Endothelial cell of umbilical vein (primary cell): ENCODE data around the gene RNF227. TPM values are rescaled to one million over a fixed set of nuclear protein-coding genes. Genes with fewer than 3 reads are reported as not detected.

Experiments
- BruUV-seq: library from RNA; stranded (reverse); fragments of 400-500 nt; replicated peaks from 2 replicates; lab custom pipeline; 2021; lab: Mats Ljungman, UMichigan
- CTCF ChIA-PET: fragments of 300-600, 350-600 bp; sonication (Branson Sonifier 250); formaldehyde crosslinking; loops from one replicate; lab custom pipeline; 2021; ENCODE audit warnings: antibody characterized with exemption, inconsistent platforms; lab: Charles Lee
- POLR2A ChIA-PET: fragments of 300-600, 350-600 bp; sonication (Branson Sonifier 250); formaldehyde crosslinking; loops from one replicate; lab custom pipeline; 2021; ENCODE audit warnings: antibody characterized with exemption, inconsistent platforms; lab: Charles Lee
- DNase-seq: peaks from one replicate; pipeline ENCODE4 v3.0.0-alpha.2; 2011; ENCODE audit warnings: low read depth, low spot score
- FAIRE-seq: peaks from 2 replicates; lab custom pipeline; 2011; peaks lifted over from hg19 to GRCh38; lab: Jason Lieb, UNC
- H2AFZ ChIP-seq: 2 replicates; pipeline ENCODE4 v1.6.0; 2012; ENCODE audit warnings: low read depth, low read length, control low read depth, inconsistent platforms
- H3K27ac ChIP-seq: 2 replicates; pipeline ENCODE4 v1.5.1; 2011; ENCODE audit warnings: low read depth, mild to moderate bottlenecking, control low read depth, low read length, moderate library complexity; ENCODE audit not compliant: insufficient read depth
- H3K27me3 ChIP-seq, 2 experiments: 2 replicates each; pipeline versions ENCODE4 v1.6.0 to v1.6.1; 2011; ENCODE audit warnings: low read length in 2 of 2, mixed read lengths in 1 of 2; ENCODE audit not compliant: control insufficient read depth in 2 of 2, insufficient read depth in 2 of 2
- H3K36me3 ChIP-seq, 2 experiments: 2 replicates in 1 of 2; 3 replicates in 1 of 2; pipeline ENCODE4 v1.5.1; 2011; ENCODE audit warnings: low read length in 2 of 2, mild to moderate bottlenecking in 1 of 2, moderate library complexity in 1 of 2; ENCODE audit not compliant: control insufficient read depth in 2 of 2, insufficient read depth in 2 of 2; ENCODE audit errors: extremely low read depth in 1 of 2
- H3K4me1 ChIP-seq: 3 replicates; pipeline ENCODE4 v1.5.1; 2011; ENCODE audit warnings: mild to moderate bottlenecking, low read length; ENCODE audit not compliant: control insufficient read depth, insufficient read depth; ENCODE audit errors: extremely low read depth
- H3K4me2 ChIP-seq: 2 replicates; pipeline ENCODE4 v1.6.1; 2011; ENCODE audit warnings: low read length, control low read depth, mixed read lengths; ENCODE audit not compliant: insufficient read depth
- H3K4me3 ChIP-seq, 3 experiments: fragments of 200-600 bp in 1 of 3; sonication (generic), shearing (Covaris generic) in 1 of 3; replicated peaks in 1 of 3; 2 replicates each; pipeline ENCODE4 v1.5.1; 2011 to 2016; ENCODE audit warnings: control low read depth in 3 of 3, low read length in 3 of 3, mild to moderate bottlenecking in 2 of 3, inconsistent platforms in 1 of 3, low read depth in 1 of 3, moderate library complexity in 1 of 3; ENCODE audit not compliant: insufficient read depth in 1 of 3
- H3K79me2 ChIP-seq: 2 replicates; pipeline ENCODE4 v1.6.0; 2012; ENCODE audit warnings: low read length, inconsistent platforms; ENCODE audit not compliant: control insufficient read depth, insufficient read depth
- H3K9ac ChIP-seq: replicated peaks from 2 replicates; pipeline ENCODE3; 2011; ENCODE audit warnings: low read length, control low read depth; ENCODE audit not compliant: insufficient read depth; ENCODE audit errors: extremely low read depth
- H3K9me1 ChIP-seq: replicated peaks from 3 replicates; pipeline ENCODE4 v1.6.0; 2011; ENCODE audit warnings: mild to moderate bottlenecking, low read length; ENCODE audit not compliant: control insufficient read depth, insufficient read depth; ENCODE audit errors: extremely low read depth
- H3K9me3 ChIP-seq: replicated peaks from 2 replicates; pipeline ENCODE4 v1.5.1; 2012; ENCODE audit warnings: low read length, inconsistent platforms; ENCODE audit not compliant: control insufficient read depth, insufficient read depth
- H4K20me1 ChIP-seq: replicated peaks from 2 replicates; pipeline ENCODE3; 2011; ENCODE audit warnings: mild to moderate bottlenecking, low read length; ENCODE audit not compliant: control insufficient read depth, insufficient read depth; ENCODE audit errors: extremely low read depth
- FOS ChIP-seq: IDR thresholded peaks from 2 replicates; pipeline ENCODE4 v1.6.1; 2011; ENCODE audit warnings: mild to moderate bottlenecking, low read length, moderate library complexity, borderline replicate concordance; ENCODE audit not compliant: insufficient read depth
- MYC ChIP-seq: IDR thresholded peaks from one replicate; pipeline ENCODE4 v1.6.1; 2011; ENCODE audit warnings: mild to moderate bottlenecking, low read depth, low read length
- POLR2AphosphoS5 ChIP-seq: IDR thresholded peaks from 2 replicates; pipeline ENCODE4 v1.6.1; 2012; ENCODE audit warnings: low read depth, mild to moderate bottlenecking, control low read depth, low read length, moderate library complexity; ENCODE audit not compliant: insufficient read depth
- dilution Hi-C: fragments of 300-500 bp; cut with MboI; formaldehyde crosslinking; loops from one replicate; pipeline ENCODE4 v1.15.0; 2019; ENCODE audit warnings: low sequenced_read_pairs; ENCODE audit not compliant: extremely low pct_ligation_motif_present
- intact Hi-C: fragments of 100-400 bp; cut with micrococcal nuclease; formaldehyde crosslinking; loops from one replicate; pipeline ENCODE4 v1.10.0; 2022
- polyA plus RNA-seq, 4 experiments: library from polyadenylated mRNA; depleted of rRNA in 3 of 4; stranded (reverse) in 3 of 4; unstranded in 1 of 4; fragments of >200 nt; gene quantifications; 2 replicates each; pipeline versions ENCODE4 v1.2.1 to v1.2.3, GENCODE V29; 2011 to 2012; ENCODE audit warnings: missing spikeins in 1 of 4
- total RNA-seq: library from RNA; stranded (reverse); gene quantifications from 2 replicates; pipeline ENCODE4 v1.2.3, GENCODE V29; 2021

The RNF227 gene
- total and polyA plus RNA-seq, 2 donors (not counting 3 experiments of a cell fraction or from before 2014, with no cell fraction given) = 0.58 to 0.76 TPM

DNA sequence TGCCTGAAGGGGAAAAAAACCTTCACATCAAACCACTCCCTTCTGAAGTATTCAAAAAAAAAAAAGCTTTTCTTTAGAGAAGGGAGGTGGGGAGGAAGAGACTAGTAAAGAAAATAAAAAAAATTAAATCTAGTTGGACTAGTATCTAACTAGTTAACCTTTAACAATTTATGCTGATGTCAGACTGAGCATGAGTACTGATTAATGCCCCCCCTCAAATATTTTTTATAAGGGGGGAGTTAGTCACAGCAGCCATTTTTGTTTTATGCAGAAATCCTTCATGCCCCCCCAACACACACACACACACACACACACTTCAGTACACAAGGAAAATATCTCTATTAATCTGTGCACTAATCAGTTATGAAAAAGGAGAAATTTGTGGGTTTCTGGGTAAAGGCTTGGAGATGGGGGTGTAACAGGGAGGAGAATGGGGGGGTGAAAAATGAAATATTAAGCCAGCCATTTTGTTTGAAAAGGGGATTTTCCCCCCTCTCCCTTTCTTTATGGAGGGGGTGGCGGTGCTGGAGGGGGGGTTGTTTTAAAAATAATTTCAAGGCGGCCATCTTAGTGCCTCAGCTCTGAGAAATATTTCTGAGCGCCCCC, 32.2 kb downstream of the RNF227 start:
- Histone ChIP-seq H3K79me2 (peaks cover 21% of the 10 kb centered on the region), H3K27ac (peak overlapping the region; percentile 58), H3K4me2 (peak overlapping the region; percentile 78), H4K20me1 (no peaks in the 10 kb centered on the region), H3K9ac (peak overlapping the region; percentile 86), H3K4me1 (peaks cover 35% of the 10 kb centered on the region), H3K9me3 (no peaks in the 10 kb centered on the region), H3K9me1 (no peaks in the 10 kb centered on the region), H3K36me3 (peaks cover 8 to 14% of the 10 kb centered on the region in 2 experiments), H2AFZ (peak overlapping the region; percentile 50), H3K4me3 (peak overlapping the region; percentile 41 to 67 (median 60)), H3K27me3 (no peaks in the 10 kb centered on the region)
- dilution Hi-C loops = no loop called here
- DNase-seq = peak; percentile 58
- CTCF ChIA-PET = interaction anchor here (1.0 to 1.4 kb wide), 2 partner anchors 14 to 48 kb away, joined by 3 to 6 read pairs; no protein-coding TSS in a partner anchor
- no peak for FAIRE-seq
- BruUV-seq = no TSS peak
- POLR2A ChIA-PET = no interaction called here
- TF ChIP-seq FOS = no peak
- intact Hi-C loops = no loop called here

DNA sequence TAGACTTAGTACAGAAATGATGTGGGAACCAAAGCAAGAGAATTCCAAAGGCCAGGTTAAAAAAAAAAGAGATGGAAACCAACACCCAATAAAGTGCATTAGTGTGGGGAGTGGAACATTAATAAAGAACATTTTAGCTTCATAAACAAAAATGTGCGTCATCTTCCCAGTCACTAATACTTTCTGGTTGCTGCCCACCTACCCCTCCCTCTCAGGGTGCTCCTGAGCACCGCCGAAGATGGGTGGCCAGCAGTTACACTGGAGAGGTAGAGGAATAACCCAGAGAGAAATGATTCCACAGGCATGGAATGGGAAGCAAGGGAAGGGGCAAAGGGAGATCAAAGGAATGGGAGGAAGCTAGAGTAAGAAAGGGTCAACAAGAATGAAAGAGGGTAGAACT, 33.5 kb downstream of the RNF227 start:
- Histone ChIP-seq H3K4me2 (peak overlapping the region; percentile 78), H3K36me3 (peaks cover 8 to 14% of the 10 kb centered on the region in 2 experiments), H3K27me3 (no peaks in the 10 kb centered on the region), H3K27ac (peak overlapping the region; percentile 58), H3K9me3 (no peaks in the 10 kb centered on the region), H3K79me2 (peaks cover 9% of the 10 kb centered on the region), H3K4me3 (no peak overlapping the region), H3K9me1 (no peaks in the 10 kb centered on the region), H4K20me1 (no peaks in the 10 kb centered on the region), H3K4me1 (peaks cover 22% of the 10 kb centered on the region), H2AFZ (peak overlapping the region; percentile 21), H3K9ac (peak overlapping the region; percentile 86)
- POLR2A ChIA-PET = no interaction called here
- TF ChIP-seq MYC = no peak
- TF ChIP-seq POLR2AphosphoS5 = no peak
- DNase-seq (peak; percentile 6), FAIRE-seq (no peak)
- dilution Hi-C loops (no loop called here), intact Hi-C loops (no loop called here)
- no TSS peak for BruUV-seq
- CTCF ChIA-PET = interaction anchor here (0.9 to 1.4 kb wide), 4 partner anchors 16 to 47 kb away, joined by 3 to 6 read pairs (median 4); no protein-coding TSS in a partner anchor
